Mucosa of descending colon (tissue), 3 donors: ENCODE data around the gene PLCB3. TPM values are rescaled to one million over a fixed set of nuclear protein-coding genes. Genes with fewer than 3 reads are reported as not detected.

Experiments used
- ATAC-seq: fragments of 200-7000 bp; cut with Tn5 transposase; one replicate; pipeline ENCODE4 v1.9.1; 2020; ENCODE audit warnings: mild to moderate bottlenecking, moderate library complexity
- DNase-seq, 3 donors: peaks; one replicate each; pipeline ENCODE4 v3.0.0-alpha.2; 2020
- H3K36me3 ChIP-seq: fragments of 200-600 bp; one replicate; pipeline ENCODE4 v1.8.0; 2021; ENCODE audit warnings: low read depth, mild to moderate bottlenecking
- H3K4me1 ChIP-seq: fragments of 200-600 bp; one replicate; pipeline ENCODE4 v1.8.0; 2021; ENCODE audit warnings: low read depth, mild to moderate bottlenecking
- H3K4me3 ChIP-seq: fragments of 200-600 bp; one replicate; pipeline ENCODE4 v1.8.0; 2021; ENCODE audit warnings: mild to moderate bottlenecking
- H3K9me3 ChIP-seq: fragments of 200-600 bp; one replicate; pipeline ENCODE4 v1.8.0; 2021; ENCODE audit warnings: mild to moderate bottlenecking
- CTCF ChIP-seq: fragments of 200-600 bp; IDR thresholded peaks from one replicate; pipeline ENCODE4 v1.8.0; 2022; ENCODE audit warnings: antibody characterized with exemption, mild to moderate bottlenecking
- intact Hi-C, 2 donors: fragments of 100-400 bp; cut with DNase I in 1 of 2; cut with micrococcal nuclease in 1 of 2; formaldehyde crosslinking; loops; one replicate each; pipeline versions ENCODE4 v1.11.0 to v1.11.1; 2022; cut with DNase I, micrococcal nuclease
- total RNA-seq, 3 donors: library from RNA; stranded (reverse); fragmentation: NEBNext Ultra II Directional in 2 of 3; extraction: Animal tissue kit (Norgen Biotek cat#: 25700) in 2 of 3; gene quantifications; one replicate each; pipeline versions ENCODE4 v1.2.1 to v1.2.4, GENCODE V29; 2021 to 2023
- donor health status: DM: no; HTN: no; CAD: no; lungs with moderate emphysema.
- donor health status: DM: no; HTN: no; CAD: no.
- donor health status: DM: no; HTN: yes; CAD: no.

The PLCB3 gene
- total RNA-seq, 3 donors from 2014 or later: 51.1 to 72.1 (median 65.1) TPM

GRCh38 chr11:64258356-64258755, 7.0 kb downstream of the PLCB3 start:
- Histone ChIP-seq H3K4me3 (no peak overlapping the region), H3K9me3 (no peaks in the 10 kb centered on the region), H3K36me3 (peaks cover 3% of the 10 kb centered on the region), H3K4me1 (no peaks in the 10 kb centered on the region)
- no peak for ATAC-seq
- no peak for DNase-seq
- no peak for TF ChIP-seq CTCF
- intact Hi-C loops: no loop called here

GRCh38 chr11:64258946-64259532, 7.7 kb downstream of the PLCB3 start:
- ATAC-seq: no peak
- Histone ChIP-seq H3K9me3 (no peaks in the 10 kb centered on the region), H3K36me3 (peaks cover 3% of the 10 kb centered on the region), H3K4me3 (no peak overlapping the region), H3K4me1 (no peaks in the 10 kb centered on the region)
- DNase-seq: no peak
- TF ChIP-seq CTCF: no peak
- intact Hi-C loops: no loop called here

GRCh38 chr11:64259533-64260067, 8.3 kb downstream of the PLCB3 start:
- Histone ChIP-seq H3K36me3 (peaks cover 3% of the 10 kb centered on the region), H3K9me3 (no peaks in the 10 kb centered on the region), H3K4me3 (no peak overlapping the region), H3K4me1 (no peaks in the 10 kb centered on the region)
- DNase-seq (no peak), ATAC-seq (no peak)
- intact Hi-C loops: no loop called here
- TF ChIP-seq CTCF: no peak

GRCh38 chr11:64260147-64260708, 8.9 kb downstream of the PLCB3 start:
- intact Hi-C loops: no loop called here
- H3K9me3 ChIP-seq: no peaks in the 10 kb centered on the region
- peaks cover 3% of the 10 kb centered on the region for H3K36me3 ChIP-seq
- DNase-seq: no peak
- H3K4me1 ChIP-seq: no peaks in the 10 kb centered on the region
- no peak for TF ChIP-seq CTCF
- H3K4me3 ChIP-seq: no peak overlapping the region
- ATAC-seq: no peak

- Histone ChIP-seq H3K9me3 (no peaks in the 10 kb centered on the region), H3K4me1 (no peaks in the 10 kb centered on the region), H3K36me3 (peaks cover 3% of the 10 kb centered on the region), H3K4me3 (no peak overlapping the region)
- no peak for DNase-seq
- intact Hi-C loops: no loop called here
- no peak for ATAC-seq
- TF ChIP-seq CTCF: no peak
These were observed 10.3 kb downstream of the PLCB3 start for GRCh38 chr11:64261556-64262080.
